Duodenal mucosa (tissue), 2 donors: Measurements from ENCODE around the gene ZNF485.
"Not testable (repeated sequence)": the region's sequence is repeated elsewhere in the genome, so short reads cannot be mapped to it uniquely, and the experiment has no call there.

ENCODE experiments used
- H3K27ac ChIP-seq: one replicate; pipeline ENCODE4 v1.7.0; 2013; ENCODE audit warnings: low read depth, low read length
- H3K27me3 ChIP-seq, 2 donors: one replicate each; pipeline ENCODE4 v1.7.0; 2013; ENCODE audit warnings: low read length in 2 of 2, control low read depth in 1 of 2; ENCODE audit not compliant: insufficient read depth in 2 of 2, control insufficient read depth in 1 of 2
- H3K36me3 ChIP-seq, 2 donors: one replicate each; pipeline ENCODE4 v1.7.0; 2013; ENCODE audit warnings: low read length in 2 of 2, control low read depth in 1 of 2; ENCODE audit not compliant: insufficient read depth in 2 of 2, control insufficient read depth in 1 of 2
- H3K4me1 ChIP-seq, 2 donors: one replicate each; pipeline ENCODE4 v1.7.0; 2013; ENCODE audit warnings: low read length in 2 of 2, control low read depth in 1 of 2; ENCODE audit not compliant: insufficient read depth in 2 of 2, control insufficient read depth in 1 of 2
- H3K4me3 ChIP-seq, 2 donors: one replicate each; pipeline ENCODE4 v1.7.0; 2013; ENCODE audit warnings: low read length in 2 of 2, low read depth in 1 of 2
- H3K9ac ChIP-seq, 2 donors: one replicate each; pipeline ENCODE4 v1.7.0; 2013; ENCODE audit warnings: low read length in 2 of 2, low read depth in 1 of 2
- H3K9me3 ChIP-seq, 2 donors: one replicate each; pipeline ENCODE4 v1.7.0; 2013; ENCODE audit warnings: low read length in 2 of 2, control low read depth in 1 of 2; ENCODE audit not compliant: control insufficient read depth in 1 of 2

ZNF485 gene

DNA sequence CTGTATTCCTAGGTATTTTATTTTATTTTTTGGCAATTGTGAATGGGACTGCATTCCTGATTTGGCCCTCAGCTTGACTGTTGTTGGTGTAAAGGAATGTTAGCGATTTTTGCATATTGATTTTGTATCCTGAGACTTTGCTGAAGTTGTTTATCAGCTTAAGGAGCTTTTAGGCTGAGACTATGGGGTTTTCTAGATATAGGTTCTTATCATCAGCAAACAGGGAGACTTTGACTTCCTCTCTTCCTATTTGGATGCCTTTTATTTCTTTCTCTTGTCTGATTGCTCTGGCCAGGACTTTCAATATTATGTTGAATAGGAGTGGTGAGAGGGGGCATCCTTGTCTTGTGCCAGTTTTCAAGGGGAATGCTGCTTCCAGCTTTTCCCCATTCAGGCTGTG, 29.6 kb downstream of the ZNF485 start:
- not testable (repeated sequence) for H3K9ac ChIP-seq, H3K27me3 ChIP-seq, H3K36me3 ChIP-seq, H3K27ac ChIP-seq, H3K4me3 ChIP-seq, H3K4me1 ChIP-seq, H3K9me3 ChIP-seq

DNA sequence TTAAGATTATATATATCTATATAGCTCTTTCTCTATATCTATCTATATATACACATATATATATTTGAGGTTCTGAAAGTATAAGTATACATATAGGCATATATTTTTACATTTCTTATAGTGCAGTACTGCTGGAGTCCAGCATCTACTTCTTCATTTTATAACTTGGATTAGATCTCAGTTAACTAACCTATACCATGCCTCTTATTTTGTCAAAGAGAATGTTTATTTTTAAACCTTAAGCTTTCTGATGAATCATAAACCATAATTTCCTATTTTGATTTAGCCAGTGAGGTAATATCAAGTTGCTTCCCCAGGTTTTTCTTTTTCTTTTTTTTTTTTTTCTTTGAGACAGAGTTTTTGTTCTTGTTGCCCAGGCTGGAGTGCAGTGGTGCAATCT, 34.4 kb downstream of the ZNF485 start:
- no peaks in the 10 kb centered on the region for H3K27me3 ChIP-seq
- H3K36me3 ChIP-seq: peaks cover 20 to 22% of the 10 kb centered on the region in 2 donors
- no peak overlapping the region for H3K9ac ChIP-seq
- no peak overlapping the region for H3K27ac ChIP-seq
- no peak overlapping the region for H3K4me3 ChIP-seq
- H3K9me3 ChIP-seq: peaks cover 41 to 43% of the 10 kb centered on the region in 2 donors
- no peaks in the 10 kb centered on the region for H3K4me1 ChIP-seq

DNA sequence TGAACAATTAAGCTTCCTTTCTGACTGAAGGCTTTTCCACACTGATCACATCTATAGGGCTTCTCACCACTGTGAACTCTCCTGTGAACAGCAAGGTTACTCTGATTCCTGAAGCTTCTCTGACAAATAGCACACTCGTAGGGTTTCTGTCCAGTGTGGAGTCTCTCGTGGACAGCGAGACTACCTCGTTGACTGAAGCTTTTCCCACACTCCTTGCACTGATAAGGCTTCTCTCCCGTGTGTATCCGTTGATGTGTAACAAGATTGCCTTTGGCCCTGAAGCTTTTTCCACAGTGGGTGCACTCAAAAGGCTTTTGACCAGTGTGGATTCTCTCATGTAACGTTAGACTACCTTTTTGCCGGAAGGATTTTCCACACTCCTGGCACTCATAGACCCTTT, 38.0 kb downstream of the ZNF485 start:
- Histone ChIP-seq H3K27ac (no peak overlapping the region), H3K27me3 (no peaks in the 10 kb centered on the region), H3K9me3 (peaks cover 53 to 54% of the 10 kb centered on the region in 2 donors), H3K4me3 (peak overlapping the region; percentile 7 to 25), H3K9ac (no peak overlapping the region), H3K4me1 (peaks cover 4 to 5% of the 10 kb centered on the region in 2 donors), H3K36me3 (peaks cover 26 to 27% of the 10 kb centered on the region in 2 donors)

DNA sequence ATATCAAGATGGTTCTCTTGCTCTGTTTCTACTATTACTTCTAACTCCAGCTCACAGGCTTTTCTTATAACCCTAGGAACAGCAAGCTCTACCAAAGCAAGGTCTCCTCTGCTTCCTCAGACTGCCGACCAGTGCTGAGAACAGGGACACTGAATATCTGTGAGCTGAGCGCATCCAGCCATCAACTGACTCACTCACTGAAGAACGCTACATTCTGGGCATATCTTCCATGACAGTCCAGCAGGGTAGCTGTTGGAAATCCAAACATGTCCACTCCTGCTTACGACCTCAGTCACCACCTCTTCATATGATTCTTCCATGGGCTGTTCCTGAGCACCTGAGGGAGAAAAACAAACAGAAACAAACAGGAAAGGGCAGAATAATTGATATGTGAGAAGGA, 39.6 kb downstream of the ZNF485 start:
- Histone ChIP-seq H3K4me3 (peak overlapping the region in 1 of 2 donors; percentile 2), H3K27ac (no peak overlapping the region), H3K9me3 (peaks cover 53 to 54% of the 10 kb centered on the region in 2 donors), H3K36me3 (peaks cover 26 to 27% of the 10 kb centered on the region in 2 donors), H3K9ac (no peak overlapping the region), H3K4me1 (peaks cover 5 to 6% of the 10 kb centered on the region in 2 donors), H3K27me3 (no peaks in the 10 kb centered on the region)

DNA sequence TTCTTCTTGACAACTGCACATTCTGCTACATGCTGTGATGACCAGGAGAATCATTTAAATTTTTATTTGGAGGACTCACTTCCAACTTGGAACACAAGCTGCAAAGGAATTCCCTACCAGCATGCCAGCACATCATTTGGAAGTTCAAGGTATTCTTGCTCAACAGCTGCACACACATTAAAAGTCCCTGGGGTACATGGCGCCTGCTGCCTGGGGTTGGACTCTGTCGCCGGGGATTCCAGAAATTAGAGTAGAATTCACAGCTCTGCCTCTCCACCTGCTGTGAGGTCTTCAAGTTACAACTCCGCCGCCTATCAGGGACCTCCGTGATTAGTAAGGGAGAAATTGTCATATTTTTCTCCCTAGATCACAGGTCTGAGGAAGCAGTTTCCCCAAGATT, 41.3 kb downstream of the ZNF485 start:
- Histone ChIP-seq H3K4me3 (peak overlapping the region; percentile 91), H3K27me3 (peaks cover 0 to 3% of the 10 kb centered on the region in 2 donors), H3K9me3 (peaks cover 40 to 42% of the 10 kb centered on the region in 2 donors), H3K4me1 (peaks cover 5 to 6% of the 10 kb centered on the region in 2 donors), H3K36me3 (peaks cover 26 to 27% of the 10 kb centered on the region in 2 donors), H3K27ac (no peak overlapping the region), H3K9ac (no peak overlapping the region)

DNA sequence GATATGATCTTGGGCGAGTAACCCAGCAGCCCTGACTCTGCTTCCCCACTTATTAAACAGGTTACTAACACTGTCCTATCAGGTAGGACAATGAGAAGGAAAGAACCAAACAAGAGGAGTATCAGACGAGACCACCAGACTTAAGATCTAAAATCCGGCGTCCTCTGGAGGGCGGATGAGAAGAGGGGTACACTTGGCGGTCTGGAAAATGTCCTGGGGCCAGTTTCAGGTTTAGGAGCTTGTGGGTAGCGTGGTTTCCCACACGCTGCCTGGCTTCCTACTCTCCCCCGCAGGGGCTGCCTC, 41.8 kb downstream of the ZNF485 start:
- peak overlapping the region; percentile 91 for H3K4me3 ChIP-seq
- H3K36me3 ChIP-seq: peaks cover 25 to 26% of the 10 kb centered on the region in 2 donors
- peaks cover 5 to 6% of the 10 kb centered on the region in 2 donors for H3K4me1 ChIP-seq
- H3K9ac ChIP-seq: peak overlapping the region; percentile 67 to 80
- peaks cover 0 to 4% of the 10 kb centered on the region in 2 donors for H3K27me3 ChIP-seq
- peaks cover 37% of the 10 kb centered on the region in 2 donors for H3K9me3 ChIP-seq
- no peak overlapping the region for H3K27ac ChIP-seq

DNA sequence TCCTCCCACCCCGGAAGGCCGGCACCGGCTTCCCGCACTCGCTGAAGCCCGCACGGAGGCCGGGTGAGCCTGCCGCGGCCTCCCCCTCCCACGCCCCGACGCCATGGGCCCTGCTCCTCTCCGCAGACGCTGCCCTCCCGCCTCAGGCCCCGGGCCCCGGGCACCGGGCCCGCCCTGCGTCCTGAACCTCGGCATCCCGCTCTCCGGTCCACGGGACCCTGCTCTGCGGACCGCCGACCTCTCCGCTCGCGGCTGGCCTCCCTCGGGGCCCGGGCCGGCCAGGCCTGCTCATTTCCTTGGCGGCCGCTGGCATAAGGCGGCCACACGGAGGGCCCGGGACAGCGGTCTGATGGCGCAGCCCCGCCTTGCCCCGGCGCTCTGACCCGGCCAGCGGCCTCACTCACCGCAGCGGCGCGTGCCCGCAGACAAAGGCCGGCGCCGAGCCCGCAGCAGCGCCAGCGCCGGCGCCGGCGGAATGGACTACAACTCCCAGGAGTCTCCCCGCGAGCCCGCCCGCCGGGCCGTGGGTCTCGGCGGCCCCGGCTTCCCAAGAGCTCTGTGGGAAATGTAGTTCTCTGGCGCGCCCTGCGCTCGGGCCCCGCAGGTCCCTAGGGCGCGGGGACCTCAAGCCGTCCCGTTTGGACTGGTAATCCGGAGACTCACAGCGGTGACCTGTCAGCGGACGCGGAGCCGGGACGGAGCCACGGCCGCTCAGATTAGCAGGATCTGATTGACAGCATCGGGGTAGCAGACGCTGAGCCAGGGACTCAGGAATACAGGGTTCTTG, 42.4 kb downstream of the ZNF485 start, which contains the start of gene ZNF32:
TSS of gene ZNF32 (minus strand) at position 484 of the 787 bp plus-strand sequence. CDS start 2,748 bp downstream, outside the sequence.
- Histone ChIP-seq H3K4me1 (peaks cover 5 to 6% of the 10 kb centered on the region in 2 donors), H3K36me3 (peaks cover 24 to 26% of the 10 kb centered on the region in 2 donors), H3K4me3 (peak within 1 kb of the TSS; percentile 91), H3K9me3 (peaks cover 31 to 32% of the 10 kb centered on the region in 2 donors), H3K9ac (peak within 1 kb of the TSS; percentile 67 to 80), H3K27ac (peak within 1 kb of the TSS; percentile 24), H3K27me3 (peaks cover 0 to 4% of the 10 kb centered on the region in 2 donors)

DNA sequence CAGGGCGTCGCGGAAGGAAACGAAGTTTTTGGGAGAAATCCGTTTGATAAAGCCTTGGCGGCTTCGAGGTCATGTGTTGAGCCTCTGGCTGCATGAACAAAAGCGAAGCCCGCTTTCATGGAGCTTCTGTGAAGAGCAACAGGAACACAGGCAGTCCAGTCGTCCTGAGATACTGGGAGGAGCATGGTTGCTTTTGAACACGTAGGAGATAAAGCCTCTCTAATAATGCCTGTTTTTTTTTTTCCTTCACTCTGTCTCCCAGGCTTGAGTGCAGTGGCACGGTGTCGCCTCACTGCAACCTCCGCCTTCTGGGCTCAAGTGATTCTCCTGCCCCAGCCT, 42.9 kb downstream of the ZNF485 start:
- Histone ChIP-seq H3K9ac (peak overlapping the region; percentile 67 to 77), H3K27me3 (peaks cover 0 to 4% of the 10 kb centered on the region in 2 donors), H3K27ac (no peak overlapping the region), H3K4me3 (peak overlapping the region; percentile 91), H3K9me3 (peaks cover 26% of the 10 kb centered on the region in 2 donors), H3K4me1 (peaks cover 5 to 6% of the 10 kb centered on the region in 2 donors), H3K36me3 (peaks cover 20 to 21% of the 10 kb centered on the region in 2 donors)

DNA sequence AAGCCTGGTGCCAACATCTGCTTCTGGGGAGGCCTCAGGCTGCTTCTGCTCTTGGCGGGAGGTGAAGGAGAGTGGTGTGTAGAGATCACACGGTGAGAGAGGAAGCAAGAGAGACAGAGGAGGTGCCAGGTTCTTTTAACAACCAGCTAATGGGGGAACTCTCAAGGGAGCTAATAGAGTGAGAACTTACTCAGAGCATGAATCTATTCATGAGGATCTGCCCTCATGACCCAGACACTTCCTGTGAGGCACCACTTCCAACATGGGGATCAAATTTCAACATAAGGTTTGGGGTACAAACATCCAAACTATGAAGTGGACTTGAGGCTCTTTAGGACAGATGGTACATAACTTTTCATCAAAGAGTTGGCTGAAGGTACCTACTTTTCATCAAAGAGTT, 47.5 kb downstream of the ZNF485 start:
- H3K4me1 ChIP-seq: peaks cover 0 to 6% of the 10 kb centered on the region in 2 donors
- H3K27ac ChIP-seq: no peak overlapping the region
- H3K9ac ChIP-seq: no peak overlapping the region
- H3K27me3 ChIP-seq: peaks cover 0 to 4% of the 10 kb centered on the region in 2 donors
- no peak overlapping the region for H3K4me3 ChIP-seq
- no peaks in the 10 kb centered on the region for H3K9me3 ChIP-seq
- H3K36me3 ChIP-seq: no peaks in the 10 kb centered on the region

DNA sequence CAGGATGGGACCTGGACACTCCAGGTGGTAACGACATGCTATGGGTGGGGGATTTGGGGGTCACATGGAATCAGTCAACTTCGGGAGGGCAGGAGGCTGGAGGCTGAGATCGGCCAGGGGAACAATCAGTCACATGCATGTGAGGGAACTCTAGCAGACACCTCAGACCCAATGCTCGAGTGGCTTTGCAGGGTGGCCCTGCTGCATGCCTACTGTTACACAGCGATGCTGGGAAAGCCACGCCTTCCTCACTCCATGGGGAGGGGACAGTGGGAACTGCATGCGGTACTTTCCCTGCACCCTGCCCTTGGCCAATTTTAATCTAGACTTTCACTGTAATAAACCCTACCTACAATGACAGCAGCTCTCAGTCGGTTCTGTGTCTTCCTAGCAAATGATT, 49.1 kb downstream of the ZNF485 start:
- Histone ChIP-seq H3K9ac (no peak overlapping the region), H3K9me3 (no peaks in the 10 kb centered on the region), H3K27me3 (peaks cover 0 to 4% of the 10 kb centered on the region in 2 donors), H3K36me3 (no peaks in the 10 kb centered on the region), H3K27ac (no peak overlapping the region), H3K4me3 (no peak overlapping the region), H3K4me1 (no peaks in the 10 kb centered on the region)
